GM20000 (cell line): ENCODE data around the gene HEG1.

Source experiments
- DNase-seq: peaks from one replicate; pipeline ENCODE4 v3.0.0; 2012; ENCODE audit warnings: low spot score
- CTCF ChIP-seq: IDR thresholded peaks from 2 replicates; pipeline ENCODE4 v1.5.1; 2012; ENCODE audit warnings: mild to moderate bottlenecking, control low read depth; ENCODE audit errors: extremely low read depth, missing control alignments

HEG1 gene

GRCh38 chr3:125052624-125053303 is 3.0 kb downstream of the HEG1 start:
- TF ChIP-seq CTCF, result no peak
- DNase-seq, result no peak

- peak; percentile 79 for DNase-seq
- no peak for TF ChIP-seq CTCF
Observed at GRCh38 chr3:125051715-125052581, 3.8 kb downstream of the HEG1 start.

GRCh38 chr3:125051205-125051604 is 4.6 kb downstream of the HEG1 start:
- no peak for TF ChIP-seq CTCF
- DNase-seq, result no peak

GRCh38 chr3:125050488-125051090 is 5.2 kb downstream of the HEG1 start:
- no peak for TF ChIP-seq CTCF
- DNase-seq, result no peak

GRCh38 chr3:125048282-125048681 is 7.5 kb downstream of the HEG1 start:
- no peak for TF ChIP-seq CTCF
- DNase-seq, result no peak

- no peak for DNase-seq
- TF ChIP-seq CTCF, result no peak
Observed at GRCh38 chr3:125045965-125046364, 9.8 kb downstream of the HEG1 start.

- DNase-seq, result no peak
- TF ChIP-seq CTCF, result no peak
Observed at GRCh38 chr3:125045194-125045593, 10.6 kb downstream of the HEG1 start.
